Measurements from ENCODE around the gene PIK3CG.

PIK3CG gene

GRCh38 chr7:106901828-106902441, 36.9 kb downstream of the PIK3CG start:
- Histone ChIP-seq H3K27me3 (no peaks in the 10 kb centered on the region), H3K4me1 (no peaks in the 10 kb centered on the region), H3K4me3 (no peak overlapping the region), H3K27ac (no peak overlapping the region), H3K9me3 (peaks cover 0 to 4% (median 0%) of the 10 kb centered on the region in 3 donors), H3K36me3 (no peaks in the 10 kb centered on the region)
- TF ChIP-seq CTCF (IDR thresholded peaks at IDR 0.05), result no peak
- intact Hi-C loops (cut with DNase I; ENCODE audit: low total_unique reads), result no loop called here
- DNase-seq, result no peak

GRCh38 chr7:106905734-106906133, 40.7 kb downstream of the PIK3CG start:
- H3K27ac ChIP-seq, result no peak overlapping the region
- TF ChIP-seq CTCF (IDR thresholded peaks at IDR 0.05), result no peak
- no peaks in the 10 kb centered on the region for H3K36me3 ChIP-seq
- no peaks in the 10 kb centered on the region for H3K27me3 ChIP-seq
- H3K4me3 ChIP-seq, result no peak overlapping the region
- no peaks in the 10 kb centered on the region for H3K4me1 ChIP-seq
- DNase-seq, result no peak
- no peaks in the 10 kb centered on the region for H3K9me3 ChIP-seq
- intact Hi-C loops (cut with DNase I; ENCODE audit: low total_unique reads), result no loop called here

GRCh38 chr7:106911959-106912358, 46.9 kb downstream of the PIK3CG start:
- no peak for DNase-seq
- intact Hi-C loops (cut with DNase I; ENCODE audit: low total_unique reads), result no loop called here
- Histone ChIP-seq H3K27ac (no peak overlapping the region), H3K4me3 (no peak overlapping the region), H3K36me3 (no peaks in the 10 kb centered on the region), H3K27me3 (no peaks in the 10 kb centered on the region), H3K4me1 (no peaks in the 10 kb centered on the region), H3K9me3 (no peaks in the 10 kb centered on the region)
- no peak for TF ChIP-seq CTCF (IDR thresholded peaks at IDR 0.05)

GRCh38 chr7:106914018-106914607, 49.0 kb downstream of the PIK3CG start:
- no peaks in the 10 kb centered on the region for H3K27me3 ChIP-seq
- no peaks in the 10 kb centered on the region for H3K4me1 ChIP-seq
- no peaks in the 10 kb centered on the region for H3K36me3 ChIP-seq
- DNase-seq, result no peak
- intact Hi-C loops (cut with DNase I; ENCODE audit: low total_unique reads), result no loop called here
- TF ChIP-seq CTCF (IDR thresholded peaks at IDR 0.05), result no peak
- no peak overlapping the region for H3K4me3 ChIP-seq
- no peaks in the 10 kb centered on the region for H3K9me3 ChIP-seq
- H3K27ac ChIP-seq, result no peak overlapping the region

- Histone ChIP-seq H3K9me3 (no peaks in the 10 kb centered on the region), H3K27me3 (no peaks in the 10 kb centered on the region), H3K27ac (no peak overlapping the region), H3K4me1 (no peaks in the 10 kb centered on the region), H3K36me3 (no peaks in the 10 kb centered on the region), H3K4me3 (no peak overlapping the region)
- no peak for TF ChIP-seq CTCF (IDR thresholded peaks at IDR 0.05)
- intact Hi-C loops (cut with DNase I; ENCODE audit: low total_unique reads), result no loop called here
- no peak for DNase-seq
Observed at GRCh38 chr7:106915407-106915806, 50.3 kb downstream of the PIK3CG start.
